Activated T-helper 9 cell treated with anti-CD3 and anti-CD28 coated beads, Interleukin-2, amount 50 U/mL, for 16 hours (primary cell): Measurements from ENCODE around the gene METTL25.

Source experiments
- DNase-seq: peaks from one replicate; pipeline ENCODE4 v3.0.0-alpha.2; 2020; ENCODE audit warnings: low read depth

METTL25 gene

GRCh38 chr12:82473111-82473754, 114.9 kb downstream of the METTL25 start:
- DNase-seq, result no peak

DNA sequence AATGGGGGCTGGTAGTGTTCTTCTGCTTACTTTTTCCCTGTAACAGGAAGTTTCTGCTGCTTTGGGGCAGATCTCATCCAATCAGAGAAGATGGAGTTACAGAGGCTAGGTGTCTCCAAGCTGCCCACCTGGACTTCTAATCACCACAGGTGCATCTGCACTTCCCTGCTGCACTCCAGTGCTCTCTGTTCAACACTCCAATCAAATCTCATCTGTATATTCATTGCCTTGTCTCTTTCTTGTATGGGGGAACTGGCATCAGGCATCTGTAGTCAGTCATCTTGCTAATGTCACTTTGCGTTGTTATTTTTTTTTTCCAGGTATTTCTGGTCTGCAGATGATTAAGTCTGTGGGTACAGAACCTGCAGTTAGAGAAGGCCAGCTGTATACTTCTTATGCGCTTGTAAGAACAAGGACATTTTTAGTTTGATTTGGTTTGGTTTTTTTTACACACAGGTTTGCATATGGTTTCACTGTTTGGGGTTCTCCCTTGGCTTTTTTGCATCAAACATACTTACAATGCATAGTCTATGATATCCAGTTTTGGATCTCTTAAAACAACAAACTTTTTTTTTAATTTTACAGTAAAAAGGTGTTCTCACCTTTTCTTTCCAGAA, 116.0 kb downstream of the METTL25 start:
- no peak for DNase-seq

GRCh38 chr12:82474798-82475184, 116.5 kb downstream of the METTL25 start:
- DNase-seq, result no peak

- DNase-seq, result no peak
Observed at GRCh38 chr12:82475211-82475610, 116.9 kb downstream of the METTL25 start.

- no peak for DNase-seq
Observed at GRCh38 chr12:82476511-82476910, 118.2 kb downstream of the METTL25 start.

GRCh38 chr12:82479511-82479910, 121.2 kb downstream of the METTL25 start:
- no peak for DNase-seq

- DNase-seq, result no peak
Observed at GRCh38 chr12:82480606-82481005, 122.3 kb downstream of the METTL25 start.

- DNase-seq, result no peak
Observed at GRCh38 chr12:82481954-82482353, 123.6 kb downstream of the METTL25 start.

GRCh38 chr12:82486524-82487235, 128.4 kb downstream of the METTL25 start:
- DNase-seq, result no peak

DNA sequence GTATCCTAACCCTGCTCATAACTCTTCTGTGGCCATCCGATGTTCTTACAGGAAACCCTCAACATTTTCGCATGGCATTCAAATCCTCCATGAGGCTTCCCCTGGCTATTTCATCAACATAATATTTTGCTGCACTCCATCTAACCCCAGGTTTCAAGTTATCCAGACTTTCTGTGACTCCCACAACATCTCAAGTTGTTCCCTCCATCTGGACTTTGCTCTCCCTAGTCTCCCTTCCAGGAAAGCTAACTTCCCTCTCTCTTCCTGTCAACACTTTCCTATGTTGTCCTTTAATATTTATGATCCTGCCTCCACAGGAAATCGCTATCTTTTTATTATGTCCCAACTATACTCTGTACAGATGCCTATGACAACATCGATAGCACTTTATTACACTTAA, 146.1 kb downstream of the METTL25 start:
- no peak for DNase-seq

DNA sequence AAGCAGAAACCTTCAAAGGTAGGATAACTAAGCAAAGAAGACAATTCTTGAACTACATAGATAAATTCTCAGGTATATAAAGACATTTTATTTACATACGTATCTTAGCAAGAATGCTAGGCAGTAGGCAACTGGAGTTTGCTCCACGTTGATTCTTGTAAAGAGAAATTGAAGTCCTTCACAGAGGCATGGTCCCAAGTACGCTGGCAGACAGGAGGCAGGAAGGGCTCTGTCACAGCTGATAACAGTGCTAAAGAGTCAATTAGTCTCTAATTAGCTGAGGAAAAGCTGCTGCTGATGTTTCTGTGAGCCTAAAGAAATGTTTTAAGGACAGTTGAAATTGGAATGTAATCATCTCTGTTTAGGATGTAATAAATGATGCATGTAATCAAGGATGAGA, 146.8 kb downstream of the METTL25 start:
- DNase-seq, result no peak

DNA sequence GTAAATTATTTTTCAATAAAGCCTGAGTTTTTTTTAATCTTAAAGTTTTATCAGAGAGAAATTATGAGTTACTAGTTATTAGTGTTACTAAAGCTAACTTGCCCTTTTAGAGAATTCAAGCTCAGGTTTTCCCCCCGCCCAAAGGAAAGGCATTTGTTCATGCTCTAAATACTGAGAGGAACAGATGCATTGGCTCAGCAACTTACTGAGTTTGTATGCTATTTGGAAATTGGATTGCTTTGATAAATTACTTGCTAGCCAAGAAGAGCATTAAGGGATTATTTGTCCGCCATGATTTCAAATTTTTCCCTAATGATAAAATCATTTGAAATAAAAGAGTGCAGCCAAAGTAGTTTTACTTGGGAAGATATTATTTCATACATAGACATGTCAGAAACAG, 149.4 kb downstream of the METTL25 start:
- no peak for DNase-seq

- no peak for DNase-seq
Observed at GRCh38 chr12:82510386-82510785, 152.1 kb downstream of the METTL25 start.

- no peak for DNase-seq
Observed at GRCh38 chr12:82514880-82515279, 156.6 kb downstream of the METTL25 start.

DNA sequence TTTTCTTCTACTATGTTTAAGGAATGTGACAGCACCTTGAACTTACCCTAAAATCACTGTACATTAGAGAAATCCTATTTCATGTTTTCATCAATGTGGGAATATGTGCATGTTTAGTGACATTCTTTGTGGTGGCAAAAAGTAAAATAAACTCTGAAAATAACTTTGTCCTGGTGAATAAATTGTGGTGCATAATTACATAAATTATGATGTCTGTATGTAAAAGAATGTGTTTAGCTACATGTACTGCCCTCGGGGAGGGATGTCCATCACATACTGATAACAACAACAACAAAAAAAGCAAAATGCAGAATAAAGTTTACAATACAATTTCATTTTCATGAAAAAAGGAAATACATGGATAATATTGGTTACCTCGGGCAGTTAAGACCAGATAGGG, 157.3 kb downstream of the METTL25 start:
- DNase-seq, result no peak

DNA sequence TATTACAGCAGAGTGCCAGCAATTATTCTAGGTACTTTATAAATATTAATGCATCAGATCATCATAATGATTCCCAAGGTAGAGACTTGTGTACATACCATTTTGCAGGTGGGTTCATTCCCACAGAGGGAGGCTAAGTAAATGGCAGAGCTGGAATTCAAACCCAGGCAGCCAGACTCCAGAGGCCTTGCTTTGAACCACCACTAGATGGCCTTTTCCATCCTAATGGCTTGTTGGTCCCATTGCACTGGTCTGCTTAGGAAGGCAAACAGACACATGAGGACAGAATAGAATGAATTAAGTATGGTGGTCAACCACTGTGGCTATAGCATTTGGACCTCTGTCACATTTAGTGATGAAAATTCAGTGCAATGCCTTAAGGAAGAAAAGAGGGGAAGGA, 158.7 kb downstream of the METTL25 start:
- no peak for DNase-seq

DNA sequence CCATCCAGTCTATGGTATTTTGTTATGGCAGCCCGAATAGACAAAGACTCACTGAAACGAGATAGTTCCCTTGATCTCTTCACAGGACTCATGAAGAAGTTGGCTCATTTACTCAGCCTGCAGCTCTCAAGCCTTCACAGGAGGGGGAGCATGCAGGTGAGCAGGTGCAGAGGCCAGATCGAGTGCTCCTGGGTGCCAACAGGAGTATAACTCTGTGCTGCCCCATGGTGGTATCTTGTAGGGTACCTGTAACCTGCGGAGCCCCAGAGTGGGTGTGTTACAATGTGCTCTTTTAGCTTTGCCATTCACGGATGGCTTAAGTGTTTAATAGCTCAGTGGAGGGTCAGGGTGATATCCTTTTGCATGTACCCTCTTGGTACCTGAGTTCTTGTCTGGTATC, 159.5 kb downstream of the METTL25 start:
- DNase-seq, result no peak

DNA sequence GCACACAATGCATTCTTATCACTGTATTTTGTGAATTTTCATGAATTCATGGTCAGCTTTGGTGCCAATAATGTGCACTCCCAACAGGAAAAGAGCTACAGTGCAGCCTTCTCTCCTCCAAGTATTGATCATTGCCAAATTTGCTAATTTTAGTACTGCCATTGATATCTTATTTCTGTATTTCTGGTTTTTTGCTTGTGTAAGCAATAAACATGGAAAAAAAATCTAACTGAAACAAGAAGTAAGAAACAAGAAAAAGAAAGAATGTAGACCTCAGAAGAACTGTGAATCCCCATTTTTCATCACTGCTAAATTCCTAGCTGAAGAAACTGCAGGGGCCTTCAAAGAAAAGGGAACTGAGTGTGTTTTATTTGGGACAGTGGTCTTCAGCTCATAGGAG, 161.2 kb downstream of the METTL25 start:
- no peak for DNase-seq

DNA sequence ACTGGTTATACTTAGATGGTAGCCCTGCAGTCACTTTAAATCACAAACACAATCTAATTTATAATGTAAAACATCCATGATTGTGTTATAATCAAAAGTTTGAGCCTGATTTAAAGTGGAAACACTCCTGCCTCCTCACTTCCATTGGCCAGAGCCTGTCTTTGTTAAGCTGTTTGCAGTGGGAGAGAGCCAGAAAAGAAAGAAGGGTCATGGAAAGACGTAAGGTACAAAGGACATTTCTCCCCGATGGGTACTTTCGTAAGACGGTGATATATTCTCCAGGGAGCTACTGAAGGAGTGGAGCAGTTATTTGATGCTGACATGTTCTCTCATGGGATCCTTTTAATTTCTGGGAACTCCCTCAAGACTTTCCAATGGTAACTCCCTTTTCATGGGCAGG, 164.0 kb downstream of the METTL25 start:
- no peak for DNase-seq

DNA sequence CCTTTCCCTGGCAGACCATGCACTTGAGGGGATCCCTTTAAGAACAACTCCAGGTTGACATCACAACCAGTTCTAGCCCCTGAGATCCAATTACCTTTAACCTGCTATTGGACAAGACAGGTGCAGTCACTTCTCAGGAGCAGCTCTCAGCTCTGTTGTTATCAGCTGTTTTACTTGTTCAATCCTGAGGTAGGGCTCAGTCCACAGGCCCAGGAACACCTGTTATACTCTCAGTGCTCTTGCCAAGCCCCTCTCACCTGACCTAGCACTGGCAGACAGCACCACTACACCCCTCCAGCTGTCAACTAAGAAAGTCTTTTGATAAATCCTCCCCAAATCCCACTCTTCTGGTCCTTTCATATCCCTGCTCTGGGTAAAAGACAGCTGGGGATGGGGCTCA, 164.4 kb downstream of the METTL25 start:
- no peak for DNase-seq

DNA sequence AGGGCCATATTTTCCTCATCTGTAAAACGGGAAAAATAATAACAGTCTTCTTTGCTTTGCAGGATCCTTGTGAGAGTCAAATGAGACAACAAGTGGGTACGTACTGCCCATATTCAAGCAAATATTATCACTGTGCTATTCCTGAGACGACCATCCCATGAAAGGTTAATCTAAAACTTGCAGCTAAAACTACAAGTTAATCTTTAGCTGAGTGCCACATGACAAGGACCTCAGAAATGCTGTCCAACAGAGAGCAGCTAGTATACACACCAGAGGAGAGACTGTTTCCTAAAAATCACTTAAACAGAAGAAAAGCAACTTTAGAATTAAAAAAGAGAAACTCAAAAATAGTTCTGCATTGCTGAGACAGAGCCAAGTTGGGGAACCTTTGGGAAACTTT, 165.7 kb downstream of the METTL25 start:
- no peak for DNase-seq

GRCh38 chr12:82524641-82525040, 166.3 kb downstream of the METTL25 start:
- no peak for DNase-seq

GRCh38 chr12:82525616-82526015, 167.3 kb downstream of the METTL25 start:
- no peak for DNase-seq
